ENCODE measurements around the gene ARHGAP12.

DNA sequence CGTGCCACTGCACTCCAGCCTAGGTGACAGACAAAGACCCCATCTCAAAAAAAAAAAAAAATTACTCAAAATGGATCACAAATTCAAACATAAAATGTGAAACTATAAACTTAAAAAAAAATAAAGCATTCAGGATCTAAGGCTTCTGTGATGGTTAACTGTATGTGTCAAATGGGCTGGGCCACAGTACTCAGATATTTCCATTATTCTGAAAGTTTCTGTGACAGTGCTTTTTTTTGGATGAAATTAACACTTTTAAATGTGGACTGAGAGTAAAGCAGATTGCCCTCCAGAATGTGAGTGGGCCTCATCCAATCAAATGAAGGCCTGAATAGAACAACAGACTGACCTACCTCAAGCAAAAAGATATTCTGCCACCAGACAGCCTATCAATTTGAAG, 26.0 kb downstream of the ARHGAP12 start:
- TF ChIP-seq SIN3A (IDR thresholded peaks at IDR 0.05; ENCODE audit: borderline replicate concordance, low read depth, low read length): no peak
- no peak for TF ChIP-seq ZBTB33 (IDR thresholded peaks at IDR 0.05; ENCODE audit: borderline replicate concordance, low read depth)
- no peak for TF ChIP-seq MEF2A (IDR thresholded peaks at IDR 0.05; ENCODE audit: borderline replicate concordance, low read depth)
- TF ChIP-seq POLR2AphosphoS5 (IDR thresholded peaks at IDR 0.05; ENCODE audit: low read depth, low read length): no peak
- TF ChIP-seq FOXM1 (IDR thresholded peaks at IDR 0.05; ENCODE audit: low read depth): no peak
